ENCODE results near the gene RNF168.
A peak's percentile ranks its signal among the peaks of the same experiment; 100 is the strongest.
"Not testable (repeated sequence)": the region's sequence is repeated elsewhere in the genome, so short reads cannot be mapped to it uniquely, and the experiment has no call there.

RNF168 gene

GRCh38 chr3:196463804-196464203 is 39.8 kb downstream of the RNF168 start:
- DNase-seq (ENCODE audit: low read depth, low spot score), result no peak
- ChIA-PET CTCF (interaction anchor here (1.3 kb wide), 1 partner anchor 13 kb away, joined by 4 read pairs; no protein-coding TSS in a partner anchor), POLR2A (no interaction called here)
- TF ChIP-seq CTCF (IDR thresholded peaks at IDR 0.05; ENCODE audit: insufficient read depth, low read length, missing control alignments), result no peak
- H3K4me3 ChIP-seq (ENCODE audit: low read depth, low read length), result no peak overlapping the region

GRCh38 chr3:196463478-196463756 is 40.2 kb downstream of the RNF168 start:
- no peak for DNase-seq (ENCODE audit: low read depth, low spot score)
- POLR2A ChIA-PET, result no interaction called here
- CTCF ChIA-PET, result interaction anchor here (1.3 kb wide), 1 partner anchor 12 kb away, joined by 4 read pairs; no protein-coding TSS in a partner anchor
- no peak overlapping the region for H3K4me3 ChIP-seq (ENCODE audit: low read depth, low read length)
- no peak for TF ChIP-seq CTCF (IDR thresholded peaks at IDR 0.05; ENCODE audit: insufficient read depth, low read length, missing control alignments)

GRCh38 chr3:196462680-196463477 is 40.7 kb downstream of the RNF168 start:
- POLR2A ChIA-PET; H3K4me3 ChIP-seq (ENCODE audit: low read depth, low read length); CTCF ChIA-PET; DNase-seq (ENCODE audit: low read depth, low spot score): not testable (repeated sequence)

- no peak for DNase-seq (ENCODE audit: low read depth, low spot score)
- no peak for TF ChIP-seq CTCF (IDR thresholded peaks at IDR 0.05; ENCODE audit: insufficient read depth, low read length, missing control alignments)
- no peak overlapping the region for H3K4me3 ChIP-seq (ENCODE audit: low read depth, low read length)
- ChIA-PET POLR2A (interaction anchor here (0.5 kb wide), 1 partner anchor 9 kb away, joined by 3 read pairs; no protein-coding TSS in a partner anchor), CTCF (no interaction called here)
These were observed 45.5 kb downstream of the RNF168 start for GRCh38 chr3:196458063-196458462.

GRCh38 chr3:196457470-196457869 is 46.1 kb downstream of the RNF168 start:
- DNase-seq (ENCODE audit: low read depth, low spot score); H3K4me3 ChIP-seq (ENCODE audit: low read depth, low read length); POLR2A ChIA-PET: not testable (repeated sequence)
- CTCF ChIA-PET, result interaction anchor here (0.9 kb wide), 1 partner anchor 11 kb away, joined by 3 read pairs; no protein-coding TSS in a partner anchor

GRCh38 chr3:196454935-196455334 is 48.6 kb downstream of the RNF168 start:
- no peak overlapping the region for H3K4me3 ChIP-seq (ENCODE audit: low read depth, low read length)
- CTCF ChIA-PET, result no interaction called here
- TF ChIP-seq CTCF (IDR thresholded peaks at IDR 0.05; ENCODE audit: insufficient read depth, low read length, missing control alignments), result no peak
- POLR2A ChIA-PET, result no interaction called here
- DNase-seq (ENCODE audit: low read depth, low spot score), result peak; percentile 28

- CTCF ChIA-PET; DNase-seq (ENCODE audit: low read depth, low spot score); H3K4me3 ChIP-seq (ENCODE audit: low read depth, low read length); POLR2A ChIA-PET: not testable (repeated sequence)
These were observed 58.2 kb downstream of the RNF168 start for GRCh38 chr3:196445391-196445790.

- no peak for TF ChIP-seq CTCF (IDR thresholded peaks at IDR 0.05; ENCODE audit: insufficient read depth, low read length, missing control alignments)
- POLR2A ChIA-PET, result no interaction called here
- H3K4me3 ChIP-seq (ENCODE audit: low read depth, low read length), result no peak overlapping the region
- CTCF ChIA-PET, result interaction anchor here (0.9 to 2.4 kb wide), 3 partner anchors 10 to 84 kb away, joined by 3 to 6 read pairs (median 3); no protein-coding TSS in a partner anchor
- no peak for DNase-seq (ENCODE audit: low read depth, low spot score)
These were observed 59.1 kb downstream of the RNF168 start for GRCh38 chr3:196444500-196444894.

Measured in AG04449 (cell line).